ENCODE results near the gene ESRRA.

The ESRRA gene

GRCh38 chr11:64285885-64286800 lies 19.2 kb upstream of the ESRRA start:
- H3K27ac ChIP-seq (ENCODE audit: low read depth in 2 of 2, low read length in 2 of 2) = peak overlapping the region; percentile 98 to 99
- H3K9ac ChIP-seq (ENCODE audit: low read depth in 1 of 2, low read length in 2 of 2) = peak overlapping the region; percentile 47 to 97
- peak overlapping the region; percentile 92 for H3K4me3 ChIP-seq (ENCODE audit: low read length in 2 of 2)
- peaks cover 23 to 24% of the 10 kb centered on the region in 2 donors for H3K4me1 ChIP-seq (ENCODE audit: control insufficient read depth in 2 of 2, insufficient read depth in 2 of 2, low read length in 2 of 2)
- H3K36me3 ChIP-seq (ENCODE audit: control insufficient read depth in 2 of 2, insufficient read depth in 2 of 2, low read length in 2 of 2) = peaks cover 2 to 8% of the 10 kb centered on the region in 2 donors
- H3K27me3 ChIP-seq (ENCODE audit: control insufficient read depth in 2 of 2, insufficient read depth in 2 of 2, low read length in 2 of 2) = peaks cover 10% of the 10 kb centered on the region in 2 donors
- no peaks in the 10 kb centered on the region for H3K9me3 ChIP-seq (ENCODE audit: control insufficient read depth in 2 of 2, low read length in 2 of 2)

GRCh38 chr11:64286801-64287159 lies 18.5 kb upstream of the ESRRA start:
- Histone ChIP-seq H3K27me3 (ENCODE audit: control insufficient read depth in 2 of 2, insufficient read depth in 2 of 2, low read length in 2 of 2) (peaks cover 11 to 14% of the 10 kb centered on the region in 2 donors), H3K36me3 (ENCODE audit: control insufficient read depth in 2 of 2, insufficient read depth in 2 of 2, low read length in 2 of 2) (peaks cover 2 to 4% of the 10 kb centered on the region in 2 donors), H3K9me3 (ENCODE audit: control insufficient read depth in 2 of 2, low read length in 2 of 2) (no peaks in the 10 kb centered on the region), H3K4me1 (ENCODE audit: control insufficient read depth in 2 of 2, insufficient read depth in 2 of 2, low read length in 2 of 2) (peaks cover 23 to 26% of the 10 kb centered on the region in 2 donors), H3K27ac (ENCODE audit: low read depth in 2 of 2, low read length in 2 of 2) (no peak overlapping the region), H3K4me3 (ENCODE audit: low read length in 2 of 2) (no peak overlapping the region), H3K9ac (ENCODE audit: low read depth in 1 of 2, low read length in 2 of 2) (no peak overlapping the region)

GRCh38 chr11:64287676-64288352 lies 17.5 kb upstream of the ESRRA start:
- H3K9me3 ChIP-seq (ENCODE audit: control insufficient read depth in 2 of 2, low read length in 2 of 2) = no peaks in the 10 kb centered on the region
- peaks cover 18 to 22% of the 10 kb centered on the region in 2 donors for H3K27me3 ChIP-seq (ENCODE audit: control insufficient read depth in 2 of 2, insufficient read depth in 2 of 2, low read length in 2 of 2)
- H3K36me3 ChIP-seq (ENCODE audit: control insufficient read depth in 2 of 2, insufficient read depth in 2 of 2, low read length in 2 of 2) = no peaks in the 10 kb centered on the region
- H3K9ac ChIP-seq (ENCODE audit: low read depth in 1 of 2, low read length in 2 of 2) = no peak overlapping the region
- H3K4me1 ChIP-seq (ENCODE audit: control insufficient read depth in 2 of 2, insufficient read depth in 2 of 2, low read length in 2 of 2) = peaks cover 27 to 32% of the 10 kb centered on the region in 2 donors
- H3K4me3 ChIP-seq (ENCODE audit: low read length in 2 of 2) = no peak overlapping the region
- H3K27ac ChIP-seq (ENCODE audit: low read depth in 2 of 2, low read length in 2 of 2) = no peak overlapping the region

GRCh38 chr11:64288353-64288750 lies 17.0 kb upstream of the ESRRA start:
- Histone ChIP-seq H3K27me3 (ENCODE audit: control insufficient read depth in 2 of 2, insufficient read depth in 2 of 2, low read length in 2 of 2) (peaks cover 22 to 27% of the 10 kb centered on the region in 2 donors), H3K9me3 (ENCODE audit: control insufficient read depth in 2 of 2, low read length in 2 of 2) (no peaks in the 10 kb centered on the region), H3K27ac (ENCODE audit: low read depth in 2 of 2, low read length in 2 of 2) (no peak overlapping the region), H3K4me1 (ENCODE audit: control insufficient read depth in 2 of 2, insufficient read depth in 2 of 2, low read length in 2 of 2) (peaks cover 21 to 27% of the 10 kb centered on the region in 2 donors), H3K9ac (ENCODE audit: low read depth in 1 of 2, low read length in 2 of 2) (no peak overlapping the region), H3K4me3 (ENCODE audit: low read length in 2 of 2) (no peak overlapping the region), H3K36me3 (ENCODE audit: control insufficient read depth in 2 of 2, insufficient read depth in 2 of 2, low read length in 2 of 2) (no peaks in the 10 kb centered on the region)

GRCh38 chr11:64289002-64289564 lies 16.2 kb upstream of the ESRRA start:
- Histone ChIP-seq H3K27ac (ENCODE audit: low read depth in 2 of 2, low read length in 2 of 2) (no peak overlapping the region), H3K9me3 (ENCODE audit: control insufficient read depth in 2 of 2, low read length in 2 of 2) (no peaks in the 10 kb centered on the region), H3K9ac (ENCODE audit: low read depth in 1 of 2, low read length in 2 of 2) (no peak overlapping the region), H3K4me1 (ENCODE audit: control insufficient read depth in 2 of 2, insufficient read depth in 2 of 2, low read length in 2 of 2) (peaks cover 14 to 20% of the 10 kb centered on the region in 2 donors), H3K36me3 (ENCODE audit: control insufficient read depth in 2 of 2, insufficient read depth in 2 of 2, low read length in 2 of 2) (no peaks in the 10 kb centered on the region), H3K27me3 (ENCODE audit: control insufficient read depth in 2 of 2, insufficient read depth in 2 of 2, low read length in 2 of 2) (peaks cover 26 to 31% of the 10 kb centered on the region in 2 donors), H3K4me3 (ENCODE audit: low read length in 2 of 2) (no peak overlapping the region)

- peaks cover 34 to 39% of the 10 kb centered on the region in 2 donors for H3K27me3 ChIP-seq (ENCODE audit: control insufficient read depth in 2 of 2, insufficient read depth in 2 of 2, low read length in 2 of 2)
- no peaks in the 10 kb centered on the region for H3K36me3 ChIP-seq (ENCODE audit: control insufficient read depth in 2 of 2, insufficient read depth in 2 of 2, low read length in 2 of 2)
Measured at GRCh38 chr11:64290352-64291261, 14.7 kb upstream of the ESRRA start.

GRCh38 chr11:64291262-64291751 lies 14.0 kb upstream of the ESRRA start, which contains the start of gene KCNK4:
Gene KCNK4 (plus strand): TSS chr11:64291302. CDS start chr11:64293019, 1,717 bp downstream.
- Histone ChIP-seq H3K9me3 (ENCODE audit: control insufficient read depth in 2 of 2, low read length in 2 of 2) (no peaks in the 10 kb centered on the region), H3K27me3 (ENCODE audit: control insufficient read depth in 2 of 2, insufficient read depth in 2 of 2, low read length in 2 of 2) (peaks cover 39 to 45% of the 10 kb centered on the region in 2 donors), H3K4me1 (ENCODE audit: control insufficient read depth in 2 of 2, insufficient read depth in 2 of 2, low read length in 2 of 2) (peaks cover 7 to 14% of the 10 kb centered on the region in 2 donors), H3K9ac (ENCODE audit: low read depth in 1 of 2, low read length in 2 of 2) (no peak within 1 kb of the TSS), H3K36me3 (ENCODE audit: control insufficient read depth in 2 of 2, insufficient read depth in 2 of 2, low read length in 2 of 2) (no peaks in the 10 kb centered on the region), H3K27ac (ENCODE audit: low read depth in 2 of 2, low read length in 2 of 2) (no peak within 1 kb of the TSS), H3K4me3 (ENCODE audit: low read length in 2 of 2) (peak within 1 kb of the TSS in 1 of 2 donors; percentile 20)

More at GRCh38 chr11:64290352-64291261, 14.7 kb upstream of the ESRRA start:
- no peak overlapping the region for H3K27ac ChIP-seq (ENCODE audit: low read depth in 2 of 2, low read length in 2 of 2)
- H3K4me3 ChIP-seq (ENCODE audit: low read length in 2 of 2) = no peak overlapping the region
- peaks cover 12 to 17% of the 10 kb centered on the region in 2 donors for H3K4me1 ChIP-seq (ENCODE audit: control insufficient read depth in 2 of 2, insufficient read depth in 2 of 2, low read length in 2 of 2)
- H3K9me3 ChIP-seq (ENCODE audit: control insufficient read depth in 2 of 2, low read length in 2 of 2) = no peaks in the 10 kb centered on the region
- no peak overlapping the region for H3K9ac ChIP-seq (ENCODE audit: low read depth in 1 of 2, low read length in 2 of 2)

- Histone ChIP-seq H3K4me1 (ENCODE audit: control insufficient read depth in 2 of 2, insufficient read depth in 2 of 2, low read length in 2 of 2) (peaks cover 4 to 9% of the 10 kb centered on the region in 2 donors), H3K36me3 (ENCODE audit: control insufficient read depth in 2 of 2, insufficient read depth in 2 of 2, low read length in 2 of 2) (no peaks in the 10 kb centered on the region), H3K27ac (ENCODE audit: low read depth in 2 of 2, low read length in 2 of 2) (no peak overlapping the region), H3K9me3 (ENCODE audit: control insufficient read depth in 2 of 2, low read length in 2 of 2) (no peaks in the 10 kb centered on the region), H3K27me3 (ENCODE audit: control insufficient read depth in 2 of 2, insufficient read depth in 2 of 2, low read length in 2 of 2) (peaks cover 45 to 51% of the 10 kb centered on the region in 2 donors), H3K4me3 (ENCODE audit: low read length in 2 of 2) (peak overlapping the region; percentile 20), H3K9ac (ENCODE audit: low read depth in 1 of 2, low read length in 2 of 2) (no peak overlapping the region)
Measured at GRCh38 chr11:64291752-64292459, 13.4 kb upstream of the ESRRA start.
